ENCODE data around the gene RBSN.

Gene RBSN

DNA sequence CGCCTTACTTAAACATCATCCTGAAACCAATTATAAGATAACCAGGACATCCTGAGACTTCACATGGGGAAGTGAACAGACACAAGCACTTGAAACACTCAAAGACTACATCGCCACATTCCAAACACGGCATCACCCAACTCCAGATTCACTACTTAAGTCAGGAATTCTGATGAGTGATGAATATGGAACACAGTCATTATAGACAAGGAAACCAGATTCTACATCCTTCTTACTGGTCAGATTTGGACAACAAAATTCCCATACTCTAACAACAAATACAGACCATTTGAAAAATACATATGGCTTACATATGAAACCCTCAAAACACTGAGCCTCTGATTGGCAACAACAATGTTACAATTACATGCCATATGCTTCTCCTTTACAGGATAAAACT lies 13.1 kb upstream of the RBSN start:
- H4K20me1 ChIP-seq (ENCODE audit: insufficient read depth) = no peaks in the 10 kb centered on the region
- H3K4me2 ChIP-seq = no peak overlapping the region
- H3K27ac ChIP-seq = no peak overlapping the region
- TF ChIP-seq, protein P1, sequence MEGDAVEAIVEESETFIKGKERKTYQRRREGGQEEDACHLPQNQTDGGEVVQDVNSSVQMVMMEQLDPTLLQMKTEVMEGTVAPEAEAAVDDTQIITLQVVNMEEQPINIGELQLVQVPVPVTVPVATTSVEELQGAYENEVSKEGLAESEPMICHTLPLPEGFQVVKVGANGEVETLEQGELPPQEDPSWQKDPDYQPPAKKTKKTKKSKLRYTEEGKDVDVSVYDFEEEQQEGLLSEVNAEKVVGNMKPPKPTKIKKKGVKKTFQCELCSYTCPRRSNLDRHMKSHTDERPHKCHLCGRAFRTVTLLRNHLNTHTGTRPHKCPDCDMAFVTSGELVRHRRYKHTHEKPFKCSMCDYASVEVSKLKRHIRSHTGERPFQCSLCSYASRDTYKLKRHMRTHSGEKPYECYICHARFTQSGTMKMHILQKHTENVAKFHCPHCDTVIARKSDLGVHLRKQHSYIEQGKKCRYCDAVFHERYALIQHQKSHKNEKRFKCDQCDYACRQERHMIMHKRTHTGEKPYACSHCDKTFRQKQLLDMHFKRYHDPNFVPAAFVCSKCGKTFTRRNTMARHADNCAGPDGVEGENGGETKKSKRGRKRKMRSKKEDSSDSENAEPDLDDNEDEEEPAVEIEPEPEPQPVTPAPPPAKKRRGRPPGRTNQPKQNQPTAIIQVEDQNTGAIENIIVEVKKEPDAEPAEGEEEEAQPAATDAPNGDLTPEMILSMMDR (conservative IDR thresholded peaks at IDR 0.05; ENCODE audit: low read depth, low read length) = no peak
- H3K4me1 ChIP-seq (ENCODE audit: low read depth, poor library complexity, severe bottlenecking) = no peaks in the 10 kb centered on the region
- H3K4me3 ChIP-seq (IDR thresholded peaks at IDR 0.05; ENCODE audit: insufficient read depth, low read depth, low read length) = no peak overlapping the region
- no peaks in the 10 kb centered on the region for H3K36me3 ChIP-seq (ENCODE audit: insufficient read depth)
- no peak overlapping the region for H3K9ac ChIP-seq
- H2AFZ ChIP-seq (ENCODE audit: low read depth) = no peak overlapping the region
- no peaks in the 10 kb centered on the region for H3K79me2 ChIP-seq (ENCODE audit: insufficient read depth, low read depth)
- H3K27me3 ChIP-seq (ENCODE audit: insufficient read depth, low read depth) = no peaks in the 10 kb centered on the region

DNA sequence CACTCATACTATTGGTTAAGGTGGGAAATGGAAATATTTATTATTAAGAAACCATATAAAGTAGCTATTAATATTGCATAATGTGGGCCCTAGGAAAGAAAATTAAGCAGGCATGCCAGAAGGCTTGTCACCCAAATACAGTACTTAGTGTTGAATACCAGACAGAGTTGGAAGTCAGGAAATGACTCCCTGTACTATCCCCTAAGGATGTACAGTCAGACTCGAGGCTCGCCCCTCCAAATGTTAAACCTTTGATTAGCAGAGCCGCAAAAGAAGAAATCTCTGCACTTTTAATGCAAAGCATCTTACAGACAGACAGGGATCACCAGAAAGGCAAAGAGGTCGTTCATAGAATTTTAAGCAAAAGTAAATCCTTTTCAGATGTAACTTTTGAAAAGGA lies 11.3 kb upstream of the RBSN start:
- Histone ChIP-seq H3K27ac (no peak overlapping the region), H4K20me1 (ENCODE audit: insufficient read depth) (no peaks in the 10 kb centered on the region), H3K36me3 (ENCODE audit: insufficient read depth) (no peaks in the 10 kb centered on the region), H3K9ac (no peak overlapping the region), H2AFZ (ENCODE audit: low read depth) (no peak overlapping the region), H3K4me2 (no peak overlapping the region), H3K4me1 (ENCODE audit: low read depth, poor library complexity, severe bottlenecking) (no peaks in the 10 kb centered on the region), H3K27me3 (ENCODE audit: insufficient read depth, low read depth) (no peaks in the 10 kb centered on the region), H3K4me3 (IDR thresholded peaks at IDR 0.05; ENCODE audit: insufficient read depth, low read depth, low read length) (no peak overlapping the region), H3K79me2 (ENCODE audit: insufficient read depth, low read depth) (no peaks in the 10 kb centered on the region)
- TF ChIP-seq, protein P1 (conservative IDR thresholded peaks at IDR 0.05; ENCODE audit: low read depth, low read length) = no peak

DNA sequence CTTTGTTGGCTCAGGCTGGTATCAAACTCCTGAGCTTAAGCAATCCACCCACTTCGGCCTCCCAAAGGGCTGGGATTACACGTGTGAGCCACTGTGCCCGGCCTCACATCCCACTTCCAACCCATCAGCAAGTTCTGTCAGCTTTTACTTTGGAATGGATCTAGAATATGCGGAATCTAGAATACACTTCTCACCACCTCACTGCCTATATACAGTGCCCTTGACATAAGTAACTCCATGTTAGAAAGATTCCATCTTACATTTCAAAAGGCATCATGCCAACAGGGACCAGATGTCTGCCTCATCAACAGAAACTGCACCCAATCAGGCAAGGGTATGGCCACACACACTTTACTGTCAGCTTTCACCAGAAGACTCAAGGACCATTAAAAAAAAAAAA lies 9.9 kb upstream of the RBSN start:
- TF ChIP-seq, protein P1 (conservative IDR thresholded peaks at IDR 0.05; ENCODE audit: low read depth, low read length) = no peak
- Histone ChIP-seq H4K20me1 (ENCODE audit: insufficient read depth) (no peaks in the 10 kb centered on the region), H3K27me3 (ENCODE audit: insufficient read depth, low read depth) (no peaks in the 10 kb centered on the region)

DNA sequence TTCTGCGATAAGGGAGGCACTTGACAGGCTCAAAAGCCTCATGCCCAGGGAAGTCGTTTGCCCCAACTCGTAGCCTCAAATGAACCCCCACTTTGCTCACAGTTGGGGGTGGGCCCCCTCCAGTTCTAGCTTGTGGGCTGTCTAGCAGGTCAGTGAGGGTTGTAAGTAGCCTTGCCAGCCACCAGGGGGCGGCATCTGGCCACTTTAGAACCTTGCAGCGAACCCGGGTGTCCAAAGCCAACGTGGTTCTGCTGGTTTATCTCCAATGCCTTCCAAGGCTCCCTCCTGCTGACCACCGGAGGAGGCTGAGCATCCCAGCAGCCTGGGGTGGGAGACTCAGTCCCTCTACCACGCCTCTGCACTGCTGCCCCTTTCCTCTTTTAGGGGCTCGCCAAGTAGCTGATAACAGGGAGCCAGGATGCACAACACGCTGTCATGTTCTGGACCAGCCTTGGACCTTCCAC lies 9.2 kb upstream of the RBSN start:
- H3K4me2 ChIP-seq = peak overlapping the region; percentile 39; the same call in 1 of the 2 replicates
- H3K79me2 ChIP-seq (ENCODE audit: insufficient read depth, low read depth) = no peaks in the 10 kb centered on the region
- TF ChIP-seq, protein P1 (conservative IDR thresholded peaks at IDR 0.05; ENCODE audit: low read depth, low read length) = peak; percentile 72
- peak overlapping the region; percentile 76; the same call in 1 of the 2 replicates for H2AFZ ChIP-seq (ENCODE audit: low read depth)
- no peak overlapping the region for H3K9ac ChIP-seq
- no peaks in the 10 kb centered on the region for H3K36me3 ChIP-seq (ENCODE audit: insufficient read depth)
- H3K27ac ChIP-seq = no peak overlapping the region
- no peaks in the 10 kb centered on the region for H4K20me1 ChIP-seq (ENCODE audit: insufficient read depth)
- no peaks in the 10 kb centered on the region for H3K27me3 ChIP-seq (ENCODE audit: insufficient read depth, low read depth)
- no peak overlapping the region for H3K4me3 ChIP-seq (IDR thresholded peaks at IDR 0.05; ENCODE audit: insufficient read depth, low read depth, low read length)
- H3K4me1 ChIP-seq (ENCODE audit: low read depth, poor library complexity, severe bottlenecking) = no peaks in the 10 kb centered on the region

More for the DNA sequence above, 9.9 kb upstream of the RBSN start:
- no peaks in the 10 kb centered on the region for H3K36me3 ChIP-seq (ENCODE audit: insufficient read depth)
- no peak overlapping the region for H3K27ac ChIP-seq
- no peak overlapping the region for H3K4me3 ChIP-seq (IDR thresholded peaks at IDR 0.05; ENCODE audit: insufficient read depth, low read depth, low read length)
- no peak overlapping the region for H2AFZ ChIP-seq (ENCODE audit: low read depth)
- H3K9ac ChIP-seq = no peak overlapping the region
- H3K79me2 ChIP-seq (ENCODE audit: insufficient read depth, low read depth) = no peaks in the 10 kb centered on the region
- H3K4me1 ChIP-seq (ENCODE audit: low read depth, poor library complexity, severe bottlenecking) = no peaks in the 10 kb centered on the region
- H3K4me2 ChIP-seq = no peak overlapping the region
